22Rv1 (cell line): ENCODE data around the gene DNPEP.

Experiments used
- H3K27ac ChIP-seq: fragments of 450-650 bp; 2 replicates; pipeline ENCODE4 v1.5.1; 2017
- ZFX ChIP-seq: fragments of 450-650 bp; IDR thresholded peaks from 2 replicates; pipeline ENCODE4 v1.6.1; 2017; ENCODE audit warnings: antibody characterized with exemption, borderline replicate concordance
- TF ChIP-seq, protein P1 (sequence below): fragments of 450-650 bp; IDR thresholded peaks from 2 replicates; pipeline ENCODE4 v1.5.1; 2017; ENCODE audit warnings: mild to moderate bottlenecking

Gene DNPEP

DNA sequence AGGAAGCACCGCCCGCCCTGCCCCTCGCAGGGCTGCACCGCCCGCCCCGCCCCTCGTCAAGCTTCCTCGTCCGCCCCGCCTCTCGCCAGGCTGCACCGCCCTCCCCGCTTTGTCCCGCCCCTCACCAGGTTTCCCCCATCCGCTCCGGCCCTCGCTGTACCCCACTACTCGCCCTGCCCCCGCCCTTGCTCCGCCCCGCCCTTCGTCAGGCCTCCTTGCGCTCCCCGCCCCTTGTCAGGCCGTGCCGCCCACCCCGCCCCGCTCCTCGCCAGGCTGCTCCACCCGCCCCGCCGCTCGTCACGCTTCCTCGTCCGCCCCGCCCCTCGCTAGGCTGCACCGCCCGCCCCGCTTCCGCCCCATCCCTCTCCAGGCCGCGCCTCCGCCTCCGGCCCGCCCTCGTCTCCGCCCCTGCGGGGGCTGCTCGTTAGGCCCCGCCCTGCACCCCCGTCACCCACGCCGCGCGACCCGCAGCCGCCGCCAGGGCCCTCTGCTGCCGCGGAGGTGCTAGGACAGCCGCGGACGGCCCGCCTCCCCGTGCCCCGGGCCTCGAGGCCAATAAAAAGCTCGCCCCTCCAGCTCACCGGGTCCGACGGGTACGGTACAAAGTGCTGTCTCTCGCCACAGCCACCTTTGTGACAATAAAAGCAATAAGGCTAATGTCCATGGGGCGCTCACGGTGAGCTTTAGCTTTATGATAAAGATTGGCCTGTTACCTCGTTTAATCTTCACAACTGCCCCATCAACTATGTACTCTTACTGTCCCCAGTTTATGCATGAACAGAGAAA lies 602 bp upstream of the DNPEP start:
- H3K27ac ChIP-seq: peak overlapping the region; percentile 54
- TF ChIP-seq ZFX: no peak
- TF ChIP-seq, protein P1, sequence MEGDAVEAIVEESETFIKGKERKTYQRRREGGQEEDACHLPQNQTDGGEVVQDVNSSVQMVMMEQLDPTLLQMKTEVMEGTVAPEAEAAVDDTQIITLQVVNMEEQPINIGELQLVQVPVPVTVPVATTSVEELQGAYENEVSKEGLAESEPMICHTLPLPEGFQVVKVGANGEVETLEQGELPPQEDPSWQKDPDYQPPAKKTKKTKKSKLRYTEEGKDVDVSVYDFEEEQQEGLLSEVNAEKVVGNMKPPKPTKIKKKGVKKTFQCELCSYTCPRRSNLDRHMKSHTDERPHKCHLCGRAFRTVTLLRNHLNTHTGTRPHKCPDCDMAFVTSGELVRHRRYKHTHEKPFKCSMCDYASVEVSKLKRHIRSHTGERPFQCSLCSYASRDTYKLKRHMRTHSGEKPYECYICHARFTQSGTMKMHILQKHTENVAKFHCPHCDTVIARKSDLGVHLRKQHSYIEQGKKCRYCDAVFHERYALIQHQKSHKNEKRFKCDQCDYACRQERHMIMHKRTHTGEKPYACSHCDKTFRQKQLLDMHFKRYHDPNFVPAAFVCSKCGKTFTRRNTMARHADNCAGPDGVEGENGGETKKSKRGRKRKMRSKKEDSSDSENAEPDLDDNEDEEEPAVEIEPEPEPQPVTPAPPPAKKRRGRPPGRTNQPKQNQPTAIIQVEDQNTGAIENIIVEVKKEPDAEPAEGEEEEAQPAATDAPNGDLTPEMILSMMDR: peak; percentile 70

DNA sequence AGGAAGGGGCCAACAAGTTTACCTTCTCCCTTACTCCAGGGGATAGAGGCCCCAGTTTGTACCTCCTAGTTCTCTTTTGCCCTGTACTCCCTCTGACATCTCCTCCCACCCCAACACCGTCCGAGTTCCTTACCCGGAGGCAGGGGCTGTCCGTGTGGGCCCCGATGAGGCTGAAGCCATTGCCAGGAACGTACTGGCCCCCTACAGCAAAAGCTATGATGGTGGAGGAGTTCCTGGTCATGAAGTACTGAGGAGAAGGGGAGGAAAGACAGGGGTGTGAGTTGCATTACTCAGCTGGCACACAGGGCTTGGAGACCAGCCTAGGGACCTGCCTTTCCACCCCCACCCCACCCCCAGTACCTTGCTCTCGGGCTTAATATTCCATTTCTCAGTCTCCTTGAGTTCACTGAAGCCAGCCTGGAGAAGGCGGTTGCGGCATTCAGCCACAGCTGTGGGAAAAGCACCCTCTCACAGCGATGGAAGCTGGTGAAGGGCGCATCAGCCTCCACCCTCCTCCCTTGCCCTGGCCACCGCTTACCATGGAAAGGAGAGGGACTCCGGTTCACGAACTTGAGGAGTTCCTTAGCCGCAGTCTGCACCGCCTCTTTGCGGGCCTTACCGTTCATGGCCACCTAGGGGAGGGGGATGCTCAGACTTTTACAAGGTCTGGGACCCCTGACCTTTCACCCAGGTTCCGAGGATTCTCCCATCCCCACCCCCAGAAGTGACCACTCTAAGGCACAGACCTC lies 1.0 kb downstream of the DNPEP start:
- TF ChIP-seq ZFX: no peak
- TF ChIP-seq, protein P1: no peak
- peak overlapping the region; percentile 77 for H3K27ac ChIP-seq

DNA sequence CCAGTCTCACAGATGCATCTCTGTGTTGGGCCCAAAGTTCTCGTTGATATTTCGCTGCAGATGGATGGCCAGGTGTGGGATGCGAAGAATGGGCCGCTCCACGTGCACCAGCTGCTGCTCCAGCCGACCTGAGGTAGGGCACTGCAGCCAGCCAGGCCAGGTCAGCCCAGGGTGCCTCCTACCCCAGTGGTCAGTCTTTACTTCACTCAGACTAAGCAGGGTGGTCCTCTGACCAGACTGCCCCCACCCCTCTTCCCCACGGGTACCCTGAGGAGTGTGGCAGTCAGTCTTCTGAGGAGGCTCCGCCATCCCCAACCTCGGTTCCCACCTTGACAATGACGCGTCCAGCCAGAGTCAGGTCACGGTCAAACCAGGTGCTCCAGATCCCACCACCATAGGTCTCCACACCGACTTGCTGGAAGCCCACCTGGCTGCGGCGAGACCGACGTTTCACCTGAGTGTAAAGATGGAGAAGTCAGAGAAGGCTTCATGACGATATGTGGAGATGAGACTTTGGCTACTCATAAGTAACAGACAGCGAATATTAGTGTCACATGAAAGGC lies 1.7 kb downstream of the DNPEP start:
- H3K27ac ChIP-seq: no peak overlapping the region
- TF ChIP-seq, protein P1: no peak
- TF ChIP-seq ZFX: no peak

DNA sequence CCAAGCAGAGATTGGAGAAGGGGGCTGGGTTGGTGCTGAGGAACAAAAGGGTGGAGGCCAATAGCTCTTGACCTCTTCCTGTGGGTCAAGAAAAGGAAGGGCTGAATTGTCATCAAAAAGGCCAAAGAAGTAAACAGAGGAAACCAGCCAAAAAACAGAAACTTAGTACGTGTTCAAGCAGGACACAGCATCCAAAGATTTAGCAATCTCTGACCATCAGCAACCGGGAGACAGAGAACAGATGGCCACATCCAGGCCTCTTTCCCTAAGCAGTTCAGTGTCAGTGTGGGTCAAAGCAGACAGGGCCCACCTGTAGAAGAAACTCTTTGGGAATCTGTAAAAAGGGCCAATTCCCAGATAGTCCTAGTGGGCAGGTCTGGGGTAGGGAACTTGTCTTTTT lies 2.9 kb downstream of the DNPEP start:
- TF ChIP-seq ZFX: no peak
- H3K27ac ChIP-seq: no peak overlapping the region

DNA sequence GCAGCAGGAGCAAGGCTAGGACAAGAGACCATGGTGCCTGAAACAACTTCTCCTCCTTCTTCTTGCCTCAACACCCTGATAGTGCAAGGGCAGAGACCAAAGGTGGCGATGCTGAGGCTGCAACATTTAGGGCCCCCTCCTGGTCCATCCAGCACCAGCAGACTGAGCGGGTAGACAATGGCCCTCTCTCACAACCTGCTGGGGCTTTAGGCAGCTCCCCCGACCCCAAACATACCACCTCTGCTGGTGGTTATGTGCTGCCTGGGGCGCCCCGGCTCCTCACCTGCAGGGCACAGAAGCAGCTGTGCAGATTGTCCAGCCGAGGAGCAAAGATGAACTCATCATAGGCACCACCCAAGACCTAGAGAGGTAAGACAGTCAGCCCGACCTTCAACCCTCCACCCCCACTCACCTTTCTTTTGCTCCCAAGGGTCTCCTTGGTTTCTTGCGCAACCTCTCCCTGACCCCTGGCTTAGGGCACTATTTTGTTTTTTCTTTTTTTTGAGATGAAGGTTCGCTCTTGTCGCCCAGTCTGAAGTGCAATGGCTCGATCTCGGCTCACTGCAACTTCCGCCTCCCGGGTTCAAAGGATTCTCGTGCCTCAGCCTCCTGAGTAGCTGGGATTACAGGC lies 3.5 kb downstream of the DNPEP start:
- no peak overlapping the region for H3K27ac ChIP-seq
- no peak for TF ChIP-seq ZFX
- TF ChIP-seq, protein P1: no peak

DNA sequence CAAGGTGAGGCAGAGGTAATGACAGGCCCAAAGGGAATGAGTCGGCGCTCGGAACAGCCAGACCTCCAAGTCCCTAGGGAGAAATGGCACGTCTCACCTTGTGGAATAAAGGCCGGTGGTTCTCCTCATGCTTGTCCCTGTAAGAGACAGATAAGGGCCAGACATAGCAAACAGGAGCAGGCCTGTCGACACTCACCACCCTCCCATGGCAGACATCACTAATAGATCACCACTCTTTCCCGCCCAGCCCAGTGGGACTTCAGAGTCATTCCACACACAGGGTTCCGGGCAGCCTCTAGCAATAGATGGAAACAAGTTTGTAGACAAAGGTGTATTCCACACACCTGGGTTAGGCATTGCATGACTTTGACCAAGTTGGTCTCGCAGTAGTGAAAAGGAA lies 6.3 kb downstream of the DNPEP start:
- H3K27ac ChIP-seq: no peak overlapping the region
- TF ChIP-seq, protein P1: no peak
- TF ChIP-seq ZFX: no peak

DNA sequence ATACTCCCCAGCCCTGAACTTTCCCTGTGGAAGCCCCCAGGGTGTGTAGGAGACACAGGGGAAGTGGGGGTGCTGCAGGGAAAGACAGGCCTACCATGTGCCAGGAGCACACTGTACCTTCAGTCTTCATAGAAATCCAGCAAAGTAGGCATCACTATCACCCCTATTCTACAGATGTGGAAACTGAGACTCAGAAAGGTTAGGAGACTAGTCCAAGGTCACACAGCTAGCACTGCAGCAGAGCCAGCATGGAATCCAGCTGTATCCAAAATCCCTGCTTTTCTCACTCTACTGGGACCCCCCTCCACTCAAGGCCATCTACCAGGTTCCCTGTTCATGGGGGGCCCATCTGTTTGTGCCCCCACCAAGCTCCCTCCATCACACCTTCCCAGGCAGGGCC lies 6.8 kb downstream of the DNPEP start:
- no peak overlapping the region for H3K27ac ChIP-seq

More for the DNA sequence above, 6.8 kb downstream of the DNPEP start:
- TF ChIP-seq ZFX: no peak
- TF ChIP-seq, protein P1: no peak
